GM19468 (cell line): ENCODE results near the gene TCF12.

Experiments used
- ATAC-seq: cut with Tn5 transposase; IDR thresholded peaks from one replicate; pipeline ENCODE4 v1.9.1; 2021; ENCODE audit warnings: mild to moderate bottlenecking, moderate library complexity, moderate number of reproducible peaks; ENCODE audit not compliant: unreplicated experiment; ENCODE audit errors: extremely low read depth

Gene TCF12

GRCh38 chr15:57037548-57037947, 119.1 kb downstream of the TCF12 start:
- no peak for ATAC-seq

DNA sequence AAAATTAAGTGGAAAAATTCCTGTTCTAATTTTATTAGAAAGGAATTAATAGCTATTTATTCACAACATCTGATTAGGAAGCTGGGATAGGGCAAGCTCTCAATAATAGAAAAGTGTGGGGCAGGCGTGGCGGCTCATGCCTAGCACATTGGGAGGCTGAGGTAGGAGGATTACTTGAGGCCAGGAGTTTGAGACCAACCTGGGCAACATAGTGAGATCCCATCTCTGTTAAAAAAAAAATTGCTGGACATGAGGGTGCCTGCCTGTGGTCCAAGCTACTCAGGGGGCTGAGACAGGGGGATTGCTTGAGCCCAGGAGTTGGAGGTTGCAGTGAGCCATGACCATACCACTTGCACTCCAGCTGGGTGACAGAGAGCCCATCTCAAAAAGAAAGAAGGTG, 119.6 kb downstream of the TCF12 start:
- no peak for ATAC-seq

GRCh38 chr15:57038496-57038895, 120.1 kb downstream of the TCF12 start:
- ATAC-seq: no peak

DNA sequence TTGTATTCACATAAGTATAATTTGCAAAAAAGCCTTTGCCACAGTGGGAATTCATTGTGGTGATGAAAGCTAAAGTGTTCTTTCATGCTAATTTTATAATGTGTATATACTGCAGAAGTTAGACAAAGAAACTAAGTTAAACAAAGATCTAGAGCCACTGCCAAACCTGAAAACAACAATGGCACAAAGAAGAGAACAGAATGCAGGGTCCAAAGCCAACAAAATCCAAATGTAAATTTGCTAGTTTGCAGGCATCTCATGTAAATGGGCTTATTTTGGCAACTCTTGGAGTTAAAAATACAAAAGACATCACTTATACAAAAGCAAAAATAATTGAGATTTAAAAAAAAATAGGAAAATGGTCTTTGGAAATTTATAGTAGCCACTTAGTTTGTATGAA, 123.0 kb downstream of the TCF12 start:
- ATAC-seq: no peak

GRCh38 chr15:57044072-57044702, 125.7 kb downstream of the TCF12 start:
- ATAC-seq: no peak

DNA sequence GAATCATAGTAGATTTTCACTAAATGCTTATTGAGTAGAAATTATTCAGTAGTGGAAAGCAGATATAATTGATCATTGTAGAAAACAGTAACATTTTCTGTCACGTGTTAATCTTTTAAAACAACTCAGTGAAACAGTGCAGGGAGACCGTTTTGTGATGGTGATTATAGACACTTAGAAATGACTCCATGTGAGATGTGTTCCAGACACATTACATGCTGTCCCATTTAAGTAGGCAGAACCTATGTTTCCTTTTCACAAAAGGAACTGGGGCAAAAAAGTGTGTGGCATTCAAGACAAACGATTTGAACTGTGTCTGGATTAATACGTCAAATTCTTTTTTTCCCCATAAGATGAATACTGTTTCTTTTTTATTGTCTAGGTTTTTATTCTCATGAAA, 126.5 kb downstream of the TCF12 start:
- ATAC-seq: no peak

DNA sequence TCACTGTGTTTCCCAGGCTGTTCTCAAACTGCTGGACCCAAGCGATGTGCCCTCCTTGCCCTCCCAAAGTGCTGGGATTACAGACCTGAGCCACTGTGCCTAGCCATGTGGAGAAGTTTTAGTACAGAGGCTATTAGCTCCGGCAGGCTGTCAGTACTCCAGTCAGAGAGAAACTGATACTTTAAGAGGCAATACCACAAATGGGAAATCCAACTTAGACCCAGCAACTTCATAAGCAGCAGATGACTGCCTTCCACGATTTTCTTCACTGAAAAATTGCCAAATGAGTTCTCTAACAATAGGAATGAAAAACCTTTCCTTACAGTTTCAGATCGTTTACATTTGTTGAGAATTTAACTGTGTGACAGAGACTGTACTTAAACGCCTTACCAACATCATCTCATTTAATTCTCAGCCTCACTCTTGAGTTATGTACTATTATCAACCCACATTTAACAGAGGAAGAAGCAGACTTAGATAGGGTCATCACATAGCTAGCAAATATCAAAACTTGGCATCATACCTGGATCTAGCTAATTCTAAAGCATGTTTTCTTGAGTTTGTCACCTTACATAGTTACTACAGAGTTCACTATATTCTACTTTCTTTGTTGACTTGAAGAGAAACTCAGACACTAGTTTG, 127.4 kb downstream of the TCF12 start:
- peak; percentile 46 for ATAC-seq

- ATAC-seq: no peak
Observed at GRCh38 chr15:57048930-57049549, 130.6 kb downstream of the TCF12 start.

- no peak for ATAC-seq
Observed at GRCh38 chr15:57053470-57053869, 135.0 kb downstream of the TCF12 start.

GRCh38 chr15:57054204-57054750, 135.8 kb downstream of the TCF12 start:
- no peak for ATAC-seq

GRCh38 chr15:57056357-57056756, 137.9 kb downstream of the TCF12 start:
- no peak for ATAC-seq

DNA sequence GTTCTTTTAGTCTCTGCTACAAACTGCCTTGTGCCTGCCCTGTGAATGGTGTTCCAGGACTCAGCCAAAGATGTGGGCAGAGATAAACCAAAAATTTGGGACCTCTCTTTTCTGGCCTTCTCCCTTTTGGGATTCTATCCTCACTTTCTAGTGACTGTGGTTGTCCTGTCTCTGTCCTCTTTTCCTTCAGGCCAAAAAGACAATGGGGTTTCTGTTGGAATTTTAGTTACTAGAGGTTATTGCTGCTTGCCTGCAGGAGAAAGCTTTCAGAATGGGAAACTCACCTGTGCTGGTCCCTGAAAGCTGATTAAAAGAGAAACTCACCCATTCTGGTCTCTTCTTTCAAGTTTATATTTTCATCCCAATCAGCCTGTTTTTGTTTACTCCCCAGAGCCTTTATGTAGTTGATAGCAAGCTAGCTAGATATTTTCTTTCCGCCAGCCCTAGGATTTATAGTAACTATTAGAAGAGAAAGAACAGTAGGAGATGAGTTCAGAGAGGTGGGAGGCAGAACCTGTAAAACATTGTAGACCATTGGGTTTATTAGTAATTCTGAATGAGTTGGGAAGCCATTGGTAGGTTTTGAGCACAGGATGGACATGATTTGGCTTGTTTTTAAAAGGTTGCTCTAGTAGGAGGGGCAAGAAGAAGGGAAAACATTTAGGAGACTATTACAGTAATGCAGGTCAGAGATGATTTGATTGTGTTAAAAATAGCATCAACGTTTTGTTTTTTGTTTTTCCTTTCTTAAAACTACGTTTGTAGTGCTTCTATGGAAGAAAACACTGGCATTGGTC, 138.9 kb downstream of the TCF12 start:
- ATAC-seq: no peak

GRCh38 chr15:57059026-57059660, 140.7 kb downstream of the TCF12 start:
- ATAC-seq: no peak

GRCh38 chr15:57060799-57061198, 142.4 kb downstream of the TCF12 start:
- no peak for ATAC-seq

DNA sequence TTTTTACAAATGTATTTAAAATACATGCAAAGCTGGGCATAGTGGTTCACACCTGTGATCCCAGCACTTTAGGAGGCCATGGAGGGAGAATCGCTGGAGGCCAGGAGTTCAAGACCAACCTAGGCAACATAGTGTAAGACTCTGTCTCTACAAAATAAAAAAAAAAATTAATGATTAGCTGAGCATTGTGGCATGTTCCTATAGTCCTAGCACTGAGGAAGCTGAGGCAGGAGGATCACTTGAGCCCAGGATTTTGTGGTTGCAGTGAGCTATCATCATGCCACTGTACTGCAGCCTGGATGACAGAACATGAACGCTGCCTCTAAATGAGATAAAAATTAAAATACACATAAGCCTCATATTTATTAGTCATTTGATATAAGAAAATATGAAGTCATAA, 142.8 kb downstream of the TCF12 start:
- ATAC-seq: no peak

DNA sequence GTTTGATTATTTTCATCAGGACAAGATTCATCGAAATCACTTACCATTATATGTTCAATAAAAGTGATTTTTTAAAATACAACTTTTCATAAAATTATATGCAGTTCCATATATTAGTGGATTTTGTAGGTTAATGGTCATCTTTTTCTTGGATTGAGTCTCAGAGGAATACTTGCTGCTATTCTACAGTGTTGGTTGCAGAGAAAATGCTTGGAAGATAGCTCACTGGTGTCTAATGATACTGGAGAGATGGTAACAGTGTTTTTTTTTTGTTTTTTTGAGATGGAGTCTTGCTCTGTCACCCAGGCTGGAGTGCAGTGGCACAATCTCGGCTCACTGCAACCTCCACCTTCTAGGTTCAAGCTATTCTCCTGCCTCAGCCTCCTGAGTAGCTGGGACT, 143.3 kb downstream of the TCF12 start:
- no peak for ATAC-seq

GRCh38 chr15:57064033-57064432, 145.6 kb downstream of the TCF12 start:
- no peak for ATAC-seq

- ATAC-seq: no peak
Observed at GRCh38 chr15:57069423-57069822, 151.0 kb downstream of the TCF12 start.

DNA sequence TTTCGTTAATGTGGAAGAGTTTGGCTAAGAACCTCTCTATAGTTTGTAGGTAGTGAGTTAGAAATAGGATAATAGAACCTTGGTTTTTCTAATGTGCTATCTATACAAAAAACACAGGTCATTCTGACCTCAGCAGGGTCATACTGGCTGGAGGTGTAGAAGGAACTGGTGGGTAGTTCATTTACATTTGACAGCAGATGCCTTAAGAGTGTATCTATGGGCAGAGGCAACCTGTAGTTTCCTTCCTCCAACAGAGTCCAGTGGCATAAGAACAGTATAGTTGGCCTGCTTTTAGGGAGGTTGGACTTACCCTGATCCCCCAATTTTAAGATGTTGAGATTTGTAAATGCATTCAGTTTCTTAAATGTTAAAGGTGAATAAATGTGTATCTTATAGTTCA, 152.2 kb downstream of the TCF12 start:
- no peak for ATAC-seq

DNA sequence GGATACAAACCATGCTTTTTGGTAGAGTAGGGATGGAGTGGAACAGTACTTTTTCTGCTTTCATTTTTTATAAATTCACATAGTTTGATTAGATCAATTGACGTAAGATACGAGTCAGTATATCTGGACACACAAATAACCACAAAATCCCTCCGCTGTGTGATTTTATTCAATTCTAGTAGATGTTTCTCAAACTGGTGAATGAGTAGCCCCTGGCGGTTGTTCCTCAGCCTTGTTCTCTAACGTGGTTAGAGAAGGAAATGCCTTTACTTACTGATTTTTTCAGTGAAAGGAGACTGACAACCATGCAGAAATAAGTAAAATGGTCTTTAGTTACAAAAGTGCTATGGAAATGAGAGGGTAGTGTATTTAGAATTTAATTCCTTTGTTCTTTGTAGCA, 161.0 kb downstream of the TCF12 start:
- no peak for ATAC-seq
